Mammary epithelial cell (primary cell): ENCODE results near the gene RPL5.

Experiments
- CTCF ChIP-seq, 2 donors: IDR thresholded peaks in 1 of 2; conservative IDR thresholded peaks in 1 of 2; 2 replicates each; pipeline ENCODE4 v1.5.1; 2011 to 2012; ENCODE audit warnings: inconsistent platforms in 2 of 2, low read length in 2 of 2, mild to moderate bottlenecking in 2 of 2, control low read depth in 1 of 2, low read depth in 1 of 2; ENCODE audit not compliant: insufficient read depth in 1 of 2; ENCODE audit errors: extremely low read depth in 1 of 2
- EZH2 ChIP-seq: IDR thresholded peaks from 2 replicates; pipeline ENCODE4 v1.6.1; 2012; ENCODE audit warnings: low read length, inconsistent platforms, borderline replicate concordance

GRCh38 chr1:92877792-92878191, 46.0 kb downstream of the RPL5 start:
- TF ChIP-seq CTCF (conservative IDR thresholded peaks at IDR 0.05 in 1 of 2, IDR thresholded peaks at IDR 0.05 in 1 of 2; ENCODE audit: extremely low read depth in 1 of 2, insufficient read depth in 1 of 2, low read depth in 1 of 2, low read length in 2 of 2) (no peak), EZH2 (no peak)
